SJSA1 (cell line): Measurements from ENCODE around the gene UBASH3B. TPM values are rescaled to one million over a fixed set of nuclear protein-coding genes. Genes with fewer than 3 reads are reported as not detected.
A peak's percentile ranks its signal among the peaks of the same experiment; 100 is the strongest.

Experiments
- DNase-seq, 2 experiments: peaks; one replicate each; pipeline ENCODE4 v3.0.0-alpha.2; 2015 to 2020; ENCODE audit warnings: low spot score in 2 of 2, low read depth in 1 of 2
- H3K27ac ChIP-seq: fragments of 250-450 bp; sonication (Bioruptor Pico); 2 replicates; pipeline ENCODE4 v1.5.1; 2020; ENCODE audit warnings: mild to moderate bottlenecking, moderate library complexity
- H3K27me3 ChIP-seq: fragments of 250-450 bp; sonication (Bioruptor Pico); replicated peaks from 2 replicates; pipeline ENCODE4 v1.5.1; 2020; ENCODE audit warnings: mild to moderate bottlenecking, moderate library complexity
- H3K36me3 ChIP-seq: fragments of 250-450 bp; sonication (Bioruptor Pico); 2 replicates; pipeline ENCODE4 v1.5.1; 2020; ENCODE audit warnings: mild to moderate bottlenecking
- H3K4me1 ChIP-seq: fragments of 250-450 bp; sonication (Bioruptor Pico); replicated peaks from 2 replicates; pipeline ENCODE4 v1.6.1; 2021; ENCODE audit warnings: mild to moderate bottlenecking
- H3K4me3 ChIP-seq: fragments of 250-450 bp; sonication (Bioruptor Pico); 2 replicates; pipeline ENCODE4 v1.5.1; 2020; ENCODE audit warnings: mild to moderate bottlenecking
- H3K9me3 ChIP-seq: fragments of 250-450 bp; sonication (Bioruptor Pico); replicated peaks from 2 replicates; pipeline ENCODE4 v1.5.1; 2020; ENCODE audit warnings: mild to moderate bottlenecking
- total RNA-seq: library from RNA; depleted of rRNA; stranded (reverse); fragments of >200 nt; shearing (Covaris generic); gene quantifications from 2 replicates; pipeline ENCODE4 v1.2.3, GENCODE V29; 2014

Gene UBASH3B
- total RNA-seq, 1 experiment from 2014 or later: 4.0 TPM

GRCh38 chr11:122714004-122714403 is 58.5 kb downstream of the UBASH3B start:
- Histone ChIP-seq H3K36me3 (no peaks in the 10 kb centered on the region), H3K27ac (no peak overlapping the region), H3K4me1 (peaks cover 20% of the 10 kb centered on the region), H3K27me3 (no peaks in the 10 kb centered on the region), H3K9me3 (no peaks in the 10 kb centered on the region), H3K4me3 (no peak overlapping the region)
- no peak for DNase-seq

- no peak overlapping the region for H3K27ac ChIP-seq
- H3K4me1 ChIP-seq: peaks cover 15% of the 10 kb centered on the region
- H3K36me3 ChIP-seq: no peaks in the 10 kb centered on the region
- no peak for DNase-seq
- H3K27me3 ChIP-seq: no peaks in the 10 kb centered on the region
- H3K4me3 ChIP-seq: no peak overlapping the region
- H3K9me3 ChIP-seq: no peaks in the 10 kb centered on the region
Measured at GRCh38 chr11:122714484-122714883, 59.0 kb downstream of the UBASH3B start.

- no peaks in the 10 kb centered on the region for H3K9me3 ChIP-seq
- no peak overlapping the region for H3K4me3 ChIP-seq
- no peaks in the 10 kb centered on the region for H3K27me3 ChIP-seq
- H3K4me1 ChIP-seq: peaks cover 13% of the 10 kb centered on the region
- no peak overlapping the region for H3K27ac ChIP-seq
- H3K36me3 ChIP-seq: no peaks in the 10 kb centered on the region
- no peak for DNase-seq
Measured at GRCh38 chr11:122715548-122716440, 60.3 kb downstream of the UBASH3B start.

GRCh38 chr11:122717264-122717867 is 61.8 kb downstream of the UBASH3B start:
- Histone ChIP-seq H3K4me1 (peaks cover 21% of the 10 kb centered on the region), H3K27ac (no peak overlapping the region), H3K4me3 (no peak overlapping the region), H3K9me3 (no peaks in the 10 kb centered on the region), H3K27me3 (no peaks in the 10 kb centered on the region), H3K36me3 (no peaks in the 10 kb centered on the region)
- no peak for DNase-seq

GRCh38 chr11:122720107-122720881 is 64.8 kb downstream of the UBASH3B start:
- no peaks in the 10 kb centered on the region for H3K36me3 ChIP-seq
- H3K27ac ChIP-seq: no peak overlapping the region
- H3K4me1 ChIP-seq: peaks cover 43% of the 10 kb centered on the region
- H3K9me3 ChIP-seq: no peaks in the 10 kb centered on the region
- H3K27me3 ChIP-seq: no peaks in the 10 kb centered on the region
- peak in 1 of 2 experiments; percentile 7 for DNase-seq
- no peak overlapping the region for H3K4me3 ChIP-seq

- H3K27me3 ChIP-seq: no peaks in the 10 kb centered on the region
- H3K4me1 ChIP-seq: peaks cover 43% of the 10 kb centered on the region
- H3K27ac ChIP-seq: peak overlapping the region; percentile 45
- no peaks in the 10 kb centered on the region for H3K9me3 ChIP-seq
- no peaks in the 10 kb centered on the region for H3K36me3 ChIP-seq
- no peak overlapping the region for H3K4me3 ChIP-seq
- no peak for DNase-seq
Measured at GRCh38 chr11:122721201-122721963, 65.9 kb downstream of the UBASH3B start.

GRCh38 chr11:122721964-122722266 is 66.4 kb downstream of the UBASH3B start:
- H3K36me3 ChIP-seq: no peaks in the 10 kb centered on the region
- H3K4me1 ChIP-seq: peaks cover 43% of the 10 kb centered on the region
- H3K4me3 ChIP-seq: no peak overlapping the region
- DNase-seq: peak in 1 of 2 experiments; percentile 50
- 0 out of 2 replicates have a peak overlapping the region, but pooled peaks have one; percentile 45 for H3K27ac ChIP-seq
- no peaks in the 10 kb centered on the region for H3K27me3 ChIP-seq
- no peaks in the 10 kb centered on the region for H3K9me3 ChIP-seq

GRCh38 chr11:122723106-122723505 is 67.6 kb downstream of the UBASH3B start:
- H3K4me1 ChIP-seq: peaks cover 43% of the 10 kb centered on the region
- H3K27me3 ChIP-seq: no peaks in the 10 kb centered on the region
- no peak for DNase-seq
- peak overlapping the region; percentile 60 for H3K27ac ChIP-seq
- no peaks in the 10 kb centered on the region for H3K36me3 ChIP-seq
- H3K9me3 ChIP-seq: no peaks in the 10 kb centered on the region
- H3K4me3 ChIP-seq: no peak overlapping the region

GRCh38 chr11:122723576-122723975 is 68.1 kb downstream of the UBASH3B start:
- H3K4me3 ChIP-seq: no peak overlapping the region
- no peaks in the 10 kb centered on the region for H3K27me3 ChIP-seq
- peak; percentile 54 to 63 for DNase-seq
- H3K27ac ChIP-seq: peak overlapping the region; percentile 60
- H3K36me3 ChIP-seq: no peaks in the 10 kb centered on the region
- H3K4me1 ChIP-seq: peaks cover 43% of the 10 kb centered on the region
- H3K9me3 ChIP-seq: no peaks in the 10 kb centered on the region

GRCh38 chr11:122724520-122724919 is 69.0 kb downstream of the UBASH3B start:
- Histone ChIP-seq H3K36me3 (no peaks in the 10 kb centered on the region), H3K4me3 (no peak overlapping the region), H3K9me3 (no peaks in the 10 kb centered on the region), H3K4me1 (peaks cover 43% of the 10 kb centered on the region), H3K27me3 (no peaks in the 10 kb centered on the region), H3K27ac (peak overlapping the region; percentile 60)
- peak; percentile 9 to 43 for DNase-seq

- no peak overlapping the region for H3K4me3 ChIP-seq
- H3K36me3 ChIP-seq: no peaks in the 10 kb centered on the region
- H3K27ac ChIP-seq: no peak overlapping the region
- DNase-seq: no peak
- H3K9me3 ChIP-seq: no peaks in the 10 kb centered on the region
- H3K27me3 ChIP-seq: no peaks in the 10 kb centered on the region
- peaks cover 36% of the 10 kb centered on the region for H3K4me1 ChIP-seq
Measured at GRCh38 chr11:122726028-122726427, 70.5 kb downstream of the UBASH3B start.

- no peak for DNase-seq
- Histone ChIP-seq H3K9me3 (no peaks in the 10 kb centered on the region), H3K27ac (no peak overlapping the region), H3K4me1 (peaks cover 38% of the 10 kb centered on the region), H3K36me3 (no peaks in the 10 kb centered on the region), H3K27me3 (no peaks in the 10 kb centered on the region), H3K4me3 (no peak overlapping the region)
Measured at GRCh38 chr11:122727101-122727929, 71.8 kb downstream of the UBASH3B start.

GRCh38 chr11:122728561-122728960 is 73.0 kb downstream of the UBASH3B start:
- peaks cover 39% of the 10 kb centered on the region for H3K4me1 ChIP-seq
- no peak for DNase-seq
- no peaks in the 10 kb centered on the region for H3K36me3 ChIP-seq
- no peak overlapping the region for H3K27ac ChIP-seq
- no peak overlapping the region for H3K4me3 ChIP-seq
- no peaks in the 10 kb centered on the region for H3K27me3 ChIP-seq
- H3K9me3 ChIP-seq: no peaks in the 10 kb centered on the region
